OCI-LY3 (cell line): Measurements from ENCODE around the gene KRT80.

ENCODE experiments used
- H2AFZ ChIP-seq: fragments of 200-600, 300-600 bp; shearing (Covaris generic); 2 replicates; pipeline ENCODE4 v1.6.0; 2014; ENCODE audit warnings: antibody characterized with exemption, low read depth, low read length
- H3K27ac ChIP-seq: fragments of 200-600, 300-600 bp; sonication (generic); 2 replicates; pipeline ENCODE4 v1.5.1; 2014; ENCODE audit warnings: mild to moderate bottlenecking, low read length, moderate library complexity, mixed read lengths
- H3K27me3 ChIP-seq: fragments of 200-600, 300-600 bp; sonication (generic); 2 replicates; pipeline ENCODE4 v1.6.1; 2014; ENCODE audit warnings: low read depth, low read length, mixed read lengths
- H3K36me3 ChIP-seq: fragments of 200-600, 300-600 bp; sonication (generic); replicated peaks from 2 replicates; pipeline ENCODE3; 2014; ENCODE audit warnings: low read depth, low read length, mixed read lengths
- H3K4me1 ChIP-seq: fragments of 300-600, 200-600 bp; sonication (generic); 2 replicates; pipeline ENCODE4 v1.6.1; 2014; ENCODE audit warnings: low read length, mixed read lengths
- H3K4me2 ChIP-seq: fragments of 200-600, 300-600 bp; sonication (generic); 2 replicates; pipeline ENCODE4 v1.6.1; 2014; ENCODE audit warnings: low read length, mixed read lengths
- H3K4me3 ChIP-seq: fragments of 300-600, 200-600 bp; sonication (generic); 2 replicates; pipeline ENCODE4 v1.5.1; 2014; ENCODE audit warnings: antibody characterized with exemption, mild to moderate bottlenecking, low read length, moderate library complexity
- H3K79me2 ChIP-seq: fragments of 300-600, 200-600 bp; shearing (Covaris generic); 2 replicates; pipeline ENCODE4 v1.6.1; 2014; ENCODE audit warnings: mild to moderate bottlenecking, low read length, mixed read lengths
- H3K9ac ChIP-seq: fragments of 300-600, 200-600 bp; shearing (Covaris generic); 2 replicates; pipeline ENCODE4 v1.6.0; 2014; ENCODE audit warnings: mild to moderate bottlenecking, low read length, moderate library complexity
- H3K9me3 ChIP-seq: fragments of 200-600, 300-600 bp; shearing (Covaris generic); 2 replicates; pipeline ENCODE4 v1.6.1; 2014; ENCODE audit warnings: low read length, mixed read lengths; ENCODE audit not compliant: insufficient read depth
- H4K20me1 ChIP-seq: fragments of 200-600, 300-600 bp; sonication (generic); 2 replicates; pipeline ENCODE4 v1.6.1; 2016; ENCODE audit warnings: low read length, mixed read lengths; ENCODE audit not compliant: insufficient read depth
- CTCF ChIP-seq: fragments of 200-600, 300-600 bp; sonication (generic); IDR thresholded peaks from 2 replicates; pipeline ENCODE4 v1.5.1; 2014; ENCODE audit warnings: antibody characterized with exemption, low read length, low read depth
- EZH2phosphoT487 ChIP-seq: fragments of 200-600 bp; shearing (Covaris generic); IDR thresholded peaks from 2 replicates; pipeline ENCODE4 v1.6.1; 2018; ENCODE audit warnings: antibody characterized with exemption, mixed run types, low read depth

The KRT80 gene

GRCh38 chr12:52195065-52195730 lies 3.4 kb upstream of the KRT80 start:
- Histone ChIP-seq H3K36me3 (no peaks in the 10 kb centered on the region), H3K79me2 (no peaks in the 10 kb centered on the region), H4K20me1 (no peaks in the 10 kb centered on the region), H2AFZ (no peak overlapping the region), H3K4me1 (no peaks in the 10 kb centered on the region), H3K27me3 (peaks cover 13% of the 10 kb centered on the region), H3K27ac (no peak overlapping the region), H3K4me3 (no peak overlapping the region), H3K9ac (no peak overlapping the region), H3K4me2 (no peak overlapping the region), H3K9me3 (no peaks in the 10 kb centered on the region)
- no peak for TF ChIP-seq CTCF
- TF ChIP-seq EZH2phosphoT487, result no peak

GRCh38 chr12:52193991-52194390 lies 2.2 kb upstream of the KRT80 start:
- no peaks in the 10 kb centered on the region for H3K4me1 ChIP-seq
- no peak overlapping the region for H2AFZ ChIP-seq
- H3K4me2 ChIP-seq, result no peak overlapping the region
- TF ChIP-seq EZH2phosphoT487 (no peak), CTCF (no peak)
- H3K9me3 ChIP-seq, result no peaks in the 10 kb centered on the region
- peaks cover 18% of the 10 kb centered on the region for H3K27me3 ChIP-seq
- H4K20me1 ChIP-seq, result no peaks in the 10 kb centered on the region
- no peak overlapping the region for H3K9ac ChIP-seq
- no peaks in the 10 kb centered on the region for H3K79me2 ChIP-seq
- no peaks in the 10 kb centered on the region for H3K36me3 ChIP-seq
- H3K4me3 ChIP-seq, result no peak overlapping the region
- no peak overlapping the region for H3K27ac ChIP-seq

- Histone ChIP-seq H3K4me1 (no peaks in the 10 kb centered on the region), H3K9me3 (no peaks in the 10 kb centered on the region)
Observed at GRCh38 chr12:52193532-52193931, 1.7 kb upstream of the KRT80 start.

More at GRCh38 chr12:52193532-52193931, 1.7 kb upstream of the KRT80 start:
- Histone ChIP-seq H2AFZ (no peak overlapping the region), H3K36me3 (no peaks in the 10 kb centered on the region), H4K20me1 (no peaks in the 10 kb centered on the region), H3K4me3 (no peak overlapping the region), H3K27me3 (peaks cover 18% of the 10 kb centered on the region), H3K9ac (no peak overlapping the region), H3K27ac (no peak overlapping the region), H3K4me2 (no peak overlapping the region), H3K79me2 (no peaks in the 10 kb centered on the region)
- no peak for TF ChIP-seq CTCF
- TF ChIP-seq EZH2phosphoT487, result no peak
